Measurements from ENCODE around the gene GRK1.

DNA sequence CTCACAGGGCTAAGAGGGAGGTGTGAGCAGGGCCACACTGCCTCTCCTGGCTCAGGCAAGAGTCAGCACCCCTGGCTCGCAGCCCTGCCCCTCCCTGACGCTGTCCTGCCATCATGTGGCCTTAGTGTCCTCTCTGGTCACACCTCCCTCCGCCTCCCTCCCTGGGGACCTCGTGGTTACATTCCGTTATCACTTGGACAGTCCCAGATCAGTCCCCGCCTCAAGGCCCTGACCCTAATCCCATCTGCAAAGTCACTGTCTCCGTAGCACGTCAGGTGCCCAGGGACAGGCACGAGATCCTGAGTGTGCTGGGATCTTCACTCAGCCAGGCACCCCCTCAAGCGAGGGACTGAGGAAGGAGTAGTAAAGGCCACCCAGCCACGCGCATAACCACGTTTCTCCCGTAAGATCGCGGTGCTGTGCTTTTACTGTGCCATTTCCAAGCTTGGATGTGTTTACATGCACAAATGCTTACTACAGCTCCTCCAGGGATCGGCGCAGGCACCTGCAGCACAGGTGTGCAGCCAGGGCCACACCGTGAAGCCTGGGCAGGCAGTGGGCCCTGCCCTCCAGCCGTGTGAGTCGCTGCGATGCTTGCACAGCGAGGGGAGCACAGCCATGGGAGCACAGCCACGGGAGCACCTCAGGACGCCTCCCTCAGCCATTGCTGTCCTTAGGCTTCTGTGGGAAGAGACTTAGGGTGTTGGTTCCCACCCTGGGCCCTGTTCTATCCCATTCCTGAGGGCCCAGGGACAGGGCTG, 81.3 kb downstream of the GRK1 start:
- TF ChIP-seq, protein P1, sequence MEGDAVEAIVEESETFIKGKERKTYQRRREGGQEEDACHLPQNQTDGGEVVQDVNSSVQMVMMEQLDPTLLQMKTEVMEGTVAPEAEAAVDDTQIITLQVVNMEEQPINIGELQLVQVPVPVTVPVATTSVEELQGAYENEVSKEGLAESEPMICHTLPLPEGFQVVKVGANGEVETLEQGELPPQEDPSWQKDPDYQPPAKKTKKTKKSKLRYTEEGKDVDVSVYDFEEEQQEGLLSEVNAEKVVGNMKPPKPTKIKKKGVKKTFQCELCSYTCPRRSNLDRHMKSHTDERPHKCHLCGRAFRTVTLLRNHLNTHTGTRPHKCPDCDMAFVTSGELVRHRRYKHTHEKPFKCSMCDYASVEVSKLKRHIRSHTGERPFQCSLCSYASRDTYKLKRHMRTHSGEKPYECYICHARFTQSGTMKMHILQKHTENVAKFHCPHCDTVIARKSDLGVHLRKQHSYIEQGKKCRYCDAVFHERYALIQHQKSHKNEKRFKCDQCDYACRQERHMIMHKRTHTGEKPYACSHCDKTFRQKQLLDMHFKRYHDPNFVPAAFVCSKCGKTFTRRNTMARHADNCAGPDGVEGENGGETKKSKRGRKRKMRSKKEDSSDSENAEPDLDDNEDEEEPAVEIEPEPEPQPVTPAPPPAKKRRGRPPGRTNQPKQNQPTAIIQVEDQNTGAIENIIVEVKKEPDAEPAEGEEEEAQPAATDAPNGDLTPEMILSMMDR (IDR thresholded peaks at IDR 0.05) = no peak
- no peak for TF ChIP-seq POLR2A (IDR thresholded peaks at IDR 0.05)

All from breast epithelium (tissue), 3 donors.